ENCODE measurements around the gene ZFP91. TPM values are rescaled to one million over a fixed set of nuclear protein-coding genes. Genes with fewer than 3 reads are reported as not detected.

The ZFP91 gene
- total and polyA plus RNA-seq, 2 experiments from 2014 or later = 10.2 to 30.0 TPM

- H3K36me3 Mint-ChIP-seq (ENCODE audit: low read depth) = peaks cover 11% of the 10 kb centered on the region
- no peak for ATAC-seq
- peaks cover 39% of the 10 kb centered on the region for H4K20me1 ChIP-seq (replicated peaks; ENCODE audit: insufficient read depth)
- H3K4me3 ChIP-seq = no peak overlapping the region
- H3K79me2 ChIP-seq (replicated peaks; ENCODE audit: insufficient read depth) = peaks cover 100% of the 10 kb centered on the region
- no peaks in the 10 kb centered on the region for H3K27me3 ChIP-seq (ENCODE audit: insufficient read depth)
- no peaks in the 10 kb centered on the region for H3K9me2 ChIP-seq (ENCODE audit: insufficient read depth)
- no peak overlapping the region for H2AFZ ChIP-seq
- TF ChIP-seq CREB1 (CRISPR knock-in tag; IDR thresholded peaks at IDR 0.05; ENCODE audit: low read depth) (no peak), STAT1 (IDR thresholded peaks at IDR 0.05; ENCODE audit: unreplicated experiment) (no peak), POLR2AphosphoS5 (IDR thresholded peaks at IDR 0.05; ENCODE audit: low read depth) (no peak), EZH2 (IDR thresholded peaks at IDR 0.05; ENCODE audit: low read depth, unreplicated experiment) (no peak), REST (IDR thresholded peaks at IDR 0.05; ENCODE audit: unreplicated experiment) (no peak), EZH2phosphoT487 (IDR thresholded peaks at IDR 0.05; ENCODE audit: unreplicated experiment) (no peak), CTCF (conservative IDR thresholded peaks at IDR 0.05; ENCODE audit: low read depth in 2 of 2) (no peak), ZNF462 (CRISPR knock-in tag; IDR thresholded peaks at IDR 0.05) (no peak), ZNF331 (CRISPR knock-in tag; IDR thresholded peaks at IDR 0.05; ENCODE audit: low read depth) (no peak), JUNB (IDR thresholded peaks at IDR 0.05; ENCODE audit: unreplicated experiment) (no peak), ETS1 (IDR thresholded peaks at IDR 0.05) (no peak), ZNF114 (CRISPR knock-in tag; IDR thresholded peaks at IDR 0.05) (no peak), NANOG (IDR thresholded peaks at IDR 0.05; ENCODE audit: borderline replicate concordance) (no peak)
- no peak overlapping the region for H3K27ac ChIP-seq (ENCODE audit: low read depth)
- H3K27me3 Mint-ChIP-seq (ENCODE audit: insufficient read depth, low read depth, poor library complexity) = peaks cover 1% of the 10 kb centered on the region
- DNase-seq (ENCODE audit: low spot score) = no peak
- no peaks in the 10 kb centered on the region for H3K9me3 Mint-ChIP-seq
- H3K4me2 ChIP-seq = no peak overlapping the region
- H3K4me3 Mint-ChIP-seq = no peak overlapping the region
- no peak overlapping the region for H3K27ac Mint-ChIP-seq
- H3K4me1 ChIP-seq (ENCODE audit: insufficient read depth) = peaks cover 28% of the 10 kb centered on the region
- H3K36me3 ChIP-seq (ENCODE audit: insufficient read depth) = no peaks in the 10 kb centered on the region
- H3K4me1 Mint-ChIP-seq = peaks cover 50% of the 10 kb centered on the region
- no peaks in the 10 kb centered on the region for H3F3A ChIP-seq (replicated peaks; ENCODE audit: low read depth)
Observed at GRCh38 chr11:58597486-58598144, 18.8 kb downstream of the ZFP91 start.
